DMS79 (cell line): ENCODE measurements around the gene FAM171A2.

Source experiments
- DNase-seq: peaks from one replicate; lab custom pipeline; 2025; lab: John Stamatoyannopoulos, UW

Gene FAM171A2

DNA sequence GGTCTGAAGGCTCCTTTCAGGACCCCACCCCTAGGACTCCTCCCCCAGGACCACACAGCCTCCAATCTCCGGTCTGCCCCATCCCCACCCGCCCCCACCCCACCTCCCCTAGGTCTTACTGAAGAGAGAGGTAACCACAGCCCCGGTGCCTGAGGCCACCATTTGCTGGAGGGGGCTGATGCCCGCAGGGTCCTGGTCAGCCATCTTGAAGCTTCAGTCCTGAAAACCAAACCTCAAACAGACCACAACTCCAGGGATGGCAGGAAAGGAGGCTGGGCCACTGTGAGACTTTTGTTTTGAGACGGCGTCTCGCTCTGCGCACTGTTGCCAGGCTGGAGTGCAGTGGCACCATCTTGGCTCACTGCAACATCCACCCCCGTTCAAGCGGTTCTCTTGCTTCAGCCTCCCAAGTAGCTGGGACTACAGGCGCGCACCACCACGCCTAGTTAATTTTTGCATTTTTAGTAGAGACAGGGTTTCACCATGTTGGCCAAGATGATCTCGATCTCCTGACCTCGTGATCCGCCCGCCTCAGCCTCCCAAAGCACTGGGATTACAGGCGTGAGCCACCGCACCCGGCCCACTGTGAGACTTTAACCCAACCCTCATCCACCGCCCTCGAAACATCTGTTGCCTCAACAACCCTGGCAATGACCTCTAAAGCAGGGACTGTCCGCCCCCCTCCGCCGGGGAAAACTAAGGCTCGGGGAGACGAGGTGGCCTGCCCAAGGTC lies 40.1 kb downstream of the FAM171A2 start:
- no peak for DNase-seq

- no peak for DNase-seq
These were observed 41.3 kb downstream of the FAM171A2 start for GRCh38 chr17:44322236-44322895.

GRCh38 chr17:44321246-44322120 lies 42.2 kb downstream of the FAM171A2 start:
- DNase-seq, result no peak

DNA sequence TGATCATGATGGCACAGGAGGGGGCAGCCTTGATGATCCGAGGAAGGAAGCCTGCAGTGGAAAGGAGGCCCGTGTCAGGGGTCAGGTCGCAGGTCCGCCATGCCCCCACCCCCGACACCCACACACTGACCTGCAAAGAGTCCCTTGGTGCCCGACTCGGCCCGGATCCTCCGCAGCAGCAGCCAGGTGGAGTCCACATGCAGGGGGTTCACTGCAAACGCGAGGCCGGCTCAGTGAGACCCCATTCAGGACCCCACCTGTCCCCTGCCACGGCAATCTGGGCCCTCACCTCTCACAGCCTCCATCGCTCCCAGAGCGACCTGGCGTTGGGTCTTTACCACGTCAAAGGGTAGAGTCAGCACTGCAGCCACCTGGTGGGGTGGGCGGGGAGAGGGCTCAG lies 43.6 kb downstream of the FAM171A2 start:
- DNase-seq, result no peak

GRCh38 chr17:44318077-44318892 lies 45.4 kb downstream of the FAM171A2 start:
- DNase-seq, result no peak

- DNase-seq, result no peak
These were observed 46.1 kb downstream of the FAM171A2 start for GRCh38 chr17:44317545-44317944.

DNA sequence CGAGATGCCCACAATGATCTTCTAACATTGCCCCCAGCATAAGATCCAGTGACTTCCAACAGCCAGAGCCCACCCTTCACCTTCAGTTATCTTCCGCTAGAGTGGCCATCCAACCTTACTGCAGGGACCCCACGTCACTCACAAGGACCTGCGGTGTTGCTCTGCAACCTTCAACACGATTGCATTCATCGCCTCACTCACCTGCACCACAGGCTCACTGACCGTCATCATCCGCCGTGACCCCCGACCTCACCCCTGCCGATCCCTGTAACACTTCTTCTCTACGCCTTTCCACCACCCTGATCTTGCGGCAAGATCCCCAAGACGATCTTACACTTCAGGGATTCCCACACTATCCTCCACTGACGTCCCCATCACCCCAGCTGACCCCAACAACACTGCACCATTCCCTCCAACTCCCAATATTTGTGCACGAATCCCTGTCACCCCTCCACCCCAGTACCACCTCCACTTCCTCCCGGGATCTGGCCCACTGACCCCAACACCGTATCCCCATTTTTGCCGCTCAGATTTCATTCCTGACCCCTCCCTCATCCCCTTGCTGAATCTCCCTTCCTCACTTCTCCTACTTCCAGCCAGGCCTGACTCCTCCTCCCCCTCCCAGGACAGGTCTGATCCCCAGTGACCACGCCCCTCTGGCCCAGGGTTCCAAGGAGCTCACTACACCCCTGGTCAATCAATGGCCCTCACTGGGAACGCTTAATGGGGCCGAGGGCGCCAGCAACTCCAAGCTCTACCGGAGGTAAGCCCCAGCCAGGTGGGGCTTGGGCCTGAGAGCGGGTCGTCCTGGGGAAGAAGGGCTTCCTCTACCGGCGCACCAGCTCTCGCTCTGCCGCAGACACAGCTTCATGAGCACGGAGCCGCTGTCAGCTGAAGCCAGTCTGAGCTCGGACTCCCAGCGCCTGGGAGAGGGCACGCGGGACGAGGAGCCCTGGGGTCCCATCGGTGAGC lies 47.6 kb downstream of the FAM171A2 start:
- DNase-seq, result no peak

GRCh38 chr17:44314869-44315661 lies 48.6 kb downstream of the FAM171A2 start:
- peak; percentile 70 for DNase-seq

DNA sequence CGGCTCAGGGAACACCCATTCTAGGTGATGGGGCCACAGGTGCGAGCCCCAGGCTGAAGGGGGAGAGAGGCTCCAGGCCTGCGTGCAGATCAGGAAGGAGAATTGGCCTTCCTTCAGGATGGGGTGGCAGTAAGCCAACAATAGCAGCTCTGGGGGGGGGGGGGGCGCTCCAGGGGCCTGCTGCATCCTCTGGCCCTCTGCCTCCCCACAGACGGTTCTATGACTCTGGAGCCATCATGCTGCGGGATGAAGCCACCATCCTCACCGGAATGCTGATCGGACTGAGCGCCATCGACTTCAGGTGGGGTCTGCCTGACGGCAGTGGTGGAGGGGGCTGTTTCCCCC lies 49.2 kb downstream of the FAM171A2 start:
- no peak for DNase-seq

GRCh38 chr17:44314031-44314430 lies 49.6 kb downstream of the FAM171A2 start:
- no peak for DNase-seq

DNA sequence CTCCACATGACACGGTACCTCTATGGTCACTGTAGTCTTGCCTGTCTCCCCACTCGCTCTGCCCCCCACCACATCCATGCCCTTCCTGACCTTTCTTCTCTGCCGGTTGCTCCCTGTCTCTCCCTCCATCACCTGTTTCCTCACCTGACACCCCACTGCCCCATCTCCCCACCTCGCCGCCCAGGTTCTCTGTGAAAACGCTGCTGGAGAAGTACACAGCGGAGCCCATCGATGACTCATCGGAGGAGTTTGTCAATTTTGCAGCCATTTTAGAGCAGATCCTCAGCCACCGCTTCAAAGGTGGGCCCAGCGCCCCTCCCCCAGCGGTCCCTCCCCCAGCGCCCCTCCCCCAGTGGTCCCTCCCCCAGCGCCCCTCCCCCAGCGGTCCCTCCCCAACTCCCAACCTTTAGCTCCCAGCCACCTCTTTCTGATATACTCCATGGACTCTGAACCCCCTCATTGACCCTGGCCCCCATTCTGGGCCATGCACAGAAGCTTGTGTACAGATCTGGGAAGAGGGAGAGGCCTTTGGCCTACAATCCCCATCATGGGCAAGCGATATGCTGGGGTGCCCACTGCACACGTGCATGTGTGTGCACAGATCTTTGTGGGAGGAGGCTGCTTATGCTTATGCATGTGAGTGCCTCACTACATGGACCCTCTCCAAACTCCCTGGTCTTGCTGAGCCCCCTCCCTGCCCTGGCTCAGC lies 51.1 kb downstream of the FAM171A2 start:
- DNase-seq, result no peak

DNA sequence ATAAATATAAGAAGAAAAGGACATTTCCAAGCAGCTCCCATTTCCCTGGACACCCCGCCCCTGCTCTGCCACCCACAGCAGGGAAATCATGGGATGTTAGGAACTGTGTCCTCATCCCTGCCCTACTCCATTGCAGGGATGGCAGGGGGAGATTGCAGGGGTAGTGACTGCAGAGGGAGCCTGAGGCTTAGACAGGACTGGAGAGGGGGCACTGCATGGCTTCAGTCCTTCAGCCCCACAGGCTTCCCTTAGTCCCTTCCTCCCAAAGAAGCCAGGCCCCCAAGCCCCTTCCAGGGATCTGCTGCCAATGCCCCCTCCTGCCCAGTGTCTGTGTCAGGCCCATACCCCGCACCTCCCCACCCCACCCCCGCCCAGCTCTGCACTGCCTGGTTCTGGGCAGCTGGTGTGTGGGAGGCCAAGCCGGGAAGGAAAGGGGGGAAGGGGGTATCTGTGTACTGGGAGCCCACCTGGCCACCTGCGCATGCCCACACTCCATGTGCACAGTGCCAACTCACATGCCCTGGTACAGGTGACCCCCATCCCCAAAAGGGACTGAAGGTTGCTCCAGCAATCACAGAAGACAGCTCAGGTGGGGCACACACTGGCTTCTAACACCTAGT lies 52.0 kb downstream of the FAM171A2 start:
- DNase-seq, result no peak

GRCh38 chr17:44310609-44311376 lies 52.9 kb downstream of the FAM171A2 start:
- no peak for DNase-seq

DNA sequence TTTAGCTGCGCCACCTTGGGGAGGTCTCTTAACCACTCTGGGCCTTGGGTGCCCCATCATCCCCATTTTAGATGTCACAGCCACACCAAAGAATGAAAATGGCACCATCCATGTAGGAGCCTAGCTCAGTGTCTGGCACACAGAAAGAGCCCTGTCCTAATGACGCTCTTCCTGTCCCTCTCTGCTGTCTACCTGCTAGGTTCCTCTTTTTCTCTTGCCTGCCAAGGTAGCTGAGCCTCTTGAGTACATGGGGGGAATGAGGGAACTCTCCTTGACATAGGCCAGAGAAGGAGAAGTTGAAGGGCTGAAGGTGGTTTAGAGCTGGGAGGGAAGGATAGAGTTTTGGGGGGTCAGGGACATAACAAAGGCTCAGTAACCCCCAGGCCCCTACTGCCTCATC lies 53.5 kb downstream of the FAM171A2 start:
- DNase-seq, result no peak

DNA sequence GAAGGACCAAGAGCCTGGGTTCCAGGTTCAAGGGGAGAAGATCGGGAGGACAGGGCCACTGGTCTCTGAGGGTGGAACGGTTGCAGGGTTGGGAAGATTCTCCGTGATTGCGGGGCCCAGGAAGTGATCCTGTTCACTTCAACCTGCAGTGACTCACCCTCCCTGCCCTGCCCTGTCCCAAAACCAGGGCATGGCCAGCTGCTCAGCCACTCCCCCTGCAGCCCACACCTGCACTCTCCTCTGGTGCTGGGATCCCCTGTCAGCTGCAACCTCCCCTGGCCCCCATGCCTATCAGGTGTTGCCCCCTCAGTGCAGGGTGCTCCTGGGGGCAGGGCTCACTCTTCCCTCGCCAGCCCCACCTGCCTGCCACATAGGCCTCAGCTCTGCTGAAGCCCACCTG lies 54.2 kb downstream of the FAM171A2 start:
- no peak for DNase-seq

GRCh38 chr17:44308865-44309264 lies 54.8 kb downstream of the FAM171A2 start:
- peak; percentile 32 for DNase-seq

GRCh38 chr17:44308320-44308818 lies 55.3 kb downstream of the FAM171A2 start, which contains the start of gene RUNDC3A:
Gene RUNDC3A, plus strand, starts transcription at chr17:44308601. Its CDS starts 232 bp downstream, at chr17:44308833.
- DNase-seq, result peak; percentile 81
